HS-27A (cell line): Measurements from ENCODE around the gene HDAC4.

Source experiments
- DNase-seq: peaks from one replicate; pipeline ENCODE4 v3.0.0-alpha.2; 2012; ENCODE audit warnings: low read depth, missing footprints

Gene HDAC4

GRCh38 chr2:239166201-239166834, 234.5 kb downstream of the HDAC4 start:
- no peak for DNase-seq

- DNase-seq: no peak
Observed at GRCh38 chr2:239165206-239165831, 235.5 kb downstream of the HDAC4 start.

GRCh38 chr2:239164335-239164871, 236.4 kb downstream of the HDAC4 start:
- no peak for DNase-seq

GRCh38 chr2:239163688-239164334, 237.0 kb downstream of the HDAC4 start:
- DNase-seq: no peak

GRCh38 chr2:239162976-239163687, 237.7 kb downstream of the HDAC4 start:
- no peak for DNase-seq

GRCh38 chr2:239162141-239162821, 238.5 kb downstream of the HDAC4 start:
- DNase-seq: no peak

GRCh38 chr2:239161711-239162140, 239.1 kb downstream of the HDAC4 start:
- DNase-seq: no peak

- DNase-seq: no peak
Observed at GRCh38 chr2:239160226-239161143, 240.3 kb downstream of the HDAC4 start.

GRCh38 chr2:239159476-239159911, 241.3 kb downstream of the HDAC4 start:
- no peak for DNase-seq

- no peak for DNase-seq
Observed at GRCh38 chr2:239158641-239159475, 242.0 kb downstream of the HDAC4 start.

GRCh38 chr2:239157771-239158170, 243.0 kb downstream of the HDAC4 start:
- no peak for DNase-seq

- DNase-seq: no peak
Observed at GRCh38 chr2:239157269-239157668, 243.6 kb downstream of the HDAC4 start.

- no peak for DNase-seq
Observed at GRCh38 chr2:239156516-239157265, 244.1 kb downstream of the HDAC4 start.

GRCh38 chr2:239155806-239156480, 244.9 kb downstream of the HDAC4 start:
- DNase-seq: no peak

GRCh38 chr2:239154971-239155805, 245.6 kb downstream of the HDAC4 start:
- no peak for DNase-seq

GRCh38 chr2:239153806-239154591, 246.8 kb downstream of the HDAC4 start:
- no peak for DNase-seq

- no peak for DNase-seq
Observed at GRCh38 chr2:239152916-239153305, 247.9 kb downstream of the HDAC4 start.
